ENCODE data around the gene MED16.

Gene MED16

GRCh38 chr19:892894-893689 is at the start of gene MED16, which contains the start of gene RNU6-9:
Gene MED16, minus strand, starts transcription at chr19:893187. Its CDS starts 2,056 bp downstream, at chr19:891131.
Gene RNU6-9, plus strand, starts transcription at chr19:893484.
- Histone ChIP-seq H3K9me3 (ENCODE audit: control insufficient read depth, insufficient read depth, low read length) (no peaks in the 10 kb centered on the region), H3K4me3 (ENCODE audit: low read depth, low read length) (peak within 1 kb of the TSS; percentile 73), H3K36me3 (ENCODE audit: control insufficient read depth, insufficient read depth, low read length) (peaks cover 33% of the 10 kb centered on the region), H3K9ac (ENCODE audit: low read depth, low read length) (peak within 1 kb of the TSS; percentile 88), H3K27me3 (ENCODE audit: control insufficient read depth, insufficient read depth, low read length) (no peaks in the 10 kb centered on the region), H3K4me1 (ENCODE audit: control insufficient read depth, insufficient read depth, low read length) (no peaks in the 10 kb centered on the region)

- H3K4me1 ChIP-seq (ENCODE audit: control insufficient read depth, insufficient read depth, low read length): no peaks in the 10 kb centered on the region
- H3K27me3 ChIP-seq (ENCODE audit: control insufficient read depth, insufficient read depth, low read length): no peaks in the 10 kb centered on the region
- H3K9ac ChIP-seq (ENCODE audit: low read depth, low read length): no peak overlapping the region
- H3K9me3 ChIP-seq (ENCODE audit: control insufficient read depth, insufficient read depth, low read length): no peaks in the 10 kb centered on the region
- peaks cover 20% of the 10 kb centered on the region for H3K36me3 ChIP-seq (ENCODE audit: control insufficient read depth, insufficient read depth, low read length)
- H3K4me3 ChIP-seq (ENCODE audit: low read depth, low read length): no peak overlapping the region
These were observed 49.2 kb upstream of the MED16 start for GRCh38 chr19:942133-942645.

- H3K36me3 ChIP-seq (ENCODE audit: control insufficient read depth, insufficient read depth, low read length): peaks cover 20% of the 10 kb centered on the region
- H3K4me1 ChIP-seq (ENCODE audit: control insufficient read depth, insufficient read depth, low read length): no peaks in the 10 kb centered on the region
- H3K9ac ChIP-seq (ENCODE audit: low read depth, low read length): no peak overlapping the region
- no peak overlapping the region for H3K4me3 ChIP-seq (ENCODE audit: low read depth, low read length)
- no peaks in the 10 kb centered on the region for H3K9me3 ChIP-seq (ENCODE audit: control insufficient read depth, insufficient read depth, low read length)
- no peaks in the 10 kb centered on the region for H3K27me3 ChIP-seq (ENCODE audit: control insufficient read depth, insufficient read depth, low read length)
These were observed 48.5 kb upstream of the MED16 start for GRCh38 chr19:941292-942132.

- Histone ChIP-seq H3K9me3 (ENCODE audit: control insufficient read depth, insufficient read depth, low read length) (no peaks in the 10 kb centered on the region), H3K4me1 (ENCODE audit: control insufficient read depth, insufficient read depth, low read length) (no peaks in the 10 kb centered on the region), H3K4me3 (ENCODE audit: low read depth, low read length) (no peak overlapping the region), H3K36me3 (ENCODE audit: control insufficient read depth, insufficient read depth, low read length) (peaks cover 22% of the 10 kb centered on the region), H3K9ac (ENCODE audit: low read depth, low read length) (no peak overlapping the region), H3K27me3 (ENCODE audit: control insufficient read depth, insufficient read depth, low read length) (no peaks in the 10 kb centered on the region)
These were observed 47.8 kb upstream of the MED16 start for GRCh38 chr19:940591-941291.

GRCh38 chr19:939922-940321 is 46.9 kb upstream of the MED16 start:
- no peaks in the 10 kb centered on the region for H3K9me3 ChIP-seq (ENCODE audit: control insufficient read depth, insufficient read depth, low read length)
- H3K9ac ChIP-seq (ENCODE audit: low read depth, low read length): no peak overlapping the region
- peaks cover 24% of the 10 kb centered on the region for H3K36me3 ChIP-seq (ENCODE audit: control insufficient read depth, insufficient read depth, low read length)
- no peaks in the 10 kb centered on the region for H3K4me1 ChIP-seq (ENCODE audit: control insufficient read depth, insufficient read depth, low read length)
- H3K27me3 ChIP-seq (ENCODE audit: control insufficient read depth, insufficient read depth, low read length): no peaks in the 10 kb centered on the region
- H3K4me3 ChIP-seq (ENCODE audit: low read depth, low read length): no peak overlapping the region

- Histone ChIP-seq H3K4me1 (ENCODE audit: control insufficient read depth, insufficient read depth, low read length) (no peaks in the 10 kb centered on the region), H3K36me3 (ENCODE audit: control insufficient read depth, insufficient read depth, low read length) (peaks cover 22% of the 10 kb centered on the region), H3K9ac (ENCODE audit: low read depth, low read length) (no peak overlapping the region), H3K27me3 (ENCODE audit: control insufficient read depth, insufficient read depth, low read length) (no peaks in the 10 kb centered on the region), H3K9me3 (ENCODE audit: control insufficient read depth, insufficient read depth, low read length) (no peaks in the 10 kb centered on the region), H3K4me3 (ENCODE audit: low read depth, low read length) (no peak overlapping the region)
These were observed 46.5 kb upstream of the MED16 start for GRCh38 chr19:939439-939838.

GRCh38 chr19:938233-938923 is 45.4 kb upstream of the MED16 start:
- Histone ChIP-seq H3K27me3 (ENCODE audit: control insufficient read depth, insufficient read depth, low read length) (no peaks in the 10 kb centered on the region), H3K9me3 (ENCODE audit: control insufficient read depth, insufficient read depth, low read length) (no peaks in the 10 kb centered on the region), H3K9ac (ENCODE audit: low read depth, low read length) (no peak overlapping the region), H3K4me3 (ENCODE audit: low read depth, low read length) (no peak overlapping the region), H3K36me3 (ENCODE audit: control insufficient read depth, insufficient read depth, low read length) (peaks cover 22% of the 10 kb centered on the region), H3K4me1 (ENCODE audit: control insufficient read depth, insufficient read depth, low read length) (no peaks in the 10 kb centered on the region)

GRCh38 chr19:937259-937694 is 44.3 kb upstream of the MED16 start:
- H3K36me3 ChIP-seq (ENCODE audit: control insufficient read depth, insufficient read depth, low read length): peaks cover 29% of the 10 kb centered on the region

GRCh38 chr19:936175-936546 is 43.2 kb upstream of the MED16 start:
- Histone ChIP-seq H3K9ac (ENCODE audit: low read depth, low read length) (no peak overlapping the region), H3K9me3 (ENCODE audit: control insufficient read depth, insufficient read depth, low read length) (no peaks in the 10 kb centered on the region), H3K27me3 (ENCODE audit: control insufficient read depth, insufficient read depth, low read length) (no peaks in the 10 kb centered on the region), H3K36me3 (ENCODE audit: control insufficient read depth, insufficient read depth, low read length) (peaks cover 27% of the 10 kb centered on the region), H3K4me1 (ENCODE audit: control insufficient read depth, insufficient read depth, low read length) (peaks cover 3% of the 10 kb centered on the region), H3K4me3 (ENCODE audit: low read depth, low read length) (no peak overlapping the region)

More at GRCh38 chr19:937259-937694, 44.3 kb upstream of the MED16 start:
- H3K27me3 ChIP-seq (ENCODE audit: control insufficient read depth, insufficient read depth, low read length): no peaks in the 10 kb centered on the region
- H3K4me3 ChIP-seq (ENCODE audit: low read depth, low read length): no peak overlapping the region
- H3K4me1 ChIP-seq (ENCODE audit: control insufficient read depth, insufficient read depth, low read length): peaks cover 3% of the 10 kb centered on the region
- no peaks in the 10 kb centered on the region for H3K9me3 ChIP-seq (ENCODE audit: control insufficient read depth, insufficient read depth, low read length)
- no peak overlapping the region for H3K9ac ChIP-seq (ENCODE audit: low read depth, low read length)

- Histone ChIP-seq H3K36me3 (ENCODE audit: control insufficient read depth, insufficient read depth, low read length) (peaks cover 29% of the 10 kb centered on the region), H3K9ac (ENCODE audit: low read depth, low read length) (no peak overlapping the region), H3K27me3 (ENCODE audit: control insufficient read depth, insufficient read depth, low read length) (no peaks in the 10 kb centered on the region), H3K9me3 (ENCODE audit: control insufficient read depth, insufficient read depth, low read length) (no peaks in the 10 kb centered on the region), H3K4me1 (ENCODE audit: control insufficient read depth, insufficient read depth, low read length) (peaks cover 3% of the 10 kb centered on the region), H3K4me3 (ENCODE audit: low read depth, low read length) (no peak overlapping the region)
These were observed 42.0 kb upstream of the MED16 start for GRCh38 chr19:934865-935479.
